K562 (cell line): ENCODE measurements around the gene MEX3C. TPM values are rescaled to one million over a fixed set of nuclear protein-coding genes. Genes with fewer than 3 reads are reported as not detected.

Source experiments
- ATAC-seq: fragments of 200-7000 bp; cut with Tn5 transposase; 3 replicates; pipeline ENCODE4 v1.9.1; 2020; ENCODE audit warnings: moderate library complexity
- BruUV-seq: library from RNA; stranded (reverse); fragments of 400-500 nt; replicated peaks from 2 replicates; lab custom pipeline; 2021; lab: Mats Ljungman, UMichigan
- CTCF ChIA-PET: fragments of 300-600 bp; formaldehyde crosslinking; extraction: SDS; loops from one replicate; lab custom pipeline; 2021; ENCODE audit warnings: low intra/inter-chr PET ratio; lab: Yijun Ruan, JAX
- POLR2A ChIA-PET: fragments of 300-600, 350-650 bp; sonication (Branson Sonifier 250); formaldehyde crosslinking; extraction: SDS; loops from one replicate; lab custom pipeline; 2021; ENCODE audit warnings: antibody characterized with exemption, inconsistent platforms; lab: Yijun Ruan, JAX
- DNase-seq, 4 experiments: peaks; one replicate each; pipeline versions ENCODE4 v3.0.0 to v3.0.0-alpha.2; 2011 to 2018; ENCODE audit warnings: low spot score in 3 of 4, mixed read lengths in 3 of 4; ENCODE audit errors: extremely low read depth in 1 of 4
- FAIRE-seq: peaks from 2 replicates; lab custom pipeline; 2011; peaks lifted over from hg19 to GRCh38; lab: Jason Lieb, UNC
- H2AFZ ChIP-seq: 2 replicates; pipeline ENCODE4 v1.6.0; 2011; ENCODE audit warnings: low read depth, low read length, control low read depth, inconsistent platforms
- H3K27ac ChIP-seq: fragments of 200-600 bp; 3 replicates; pipeline ENCODE4 v1.8.0; 2011; ENCODE audit warnings: low read depth, mild to moderate bottlenecking, control low read depth, inconsistent platforms, low read length, moderate library complexity, mixed read lengths; ENCODE audit errors: extremely low read depth
- H3K27me3 ChIP-seq, 2 experiments: fragments of 300-600 bp in 1 of 2; 2 replicates in 1 of 2; 3 replicates in 1 of 2; pipeline versions ENCODE4 v1.6.0 to v1.8.0; 2011; ENCODE audit warnings: inconsistent platforms in 2 of 2, low read length in 2 of 2, mild to moderate bottlenecking in 1 of 2, mixed read lengths in 1 of 2, moderate library complexity in 1 of 2; ENCODE audit not compliant: control insufficient read depth in 2 of 2, insufficient read depth in 2 of 2
- H3K36me3 ChIP-seq: fragments of 300-600 bp; 3 replicates; pipeline ENCODE4 v1.8.0; 2011; ENCODE audit warnings: mild to moderate bottlenecking, low read length, inconsistent platforms; ENCODE audit not compliant: control insufficient read depth, insufficient read depth
- H3K4me1 ChIP-seq, 2 experiments: fragments of 200-600 bp in 1 of 2; replicated peaks in 1 of 2; 2 replicates in 1 of 2; 3 replicates in 1 of 2; pipeline versions ENCODE4 v1.5.1 to v1.8.0; 2011; ENCODE audit warnings: inconsistent platforms in 2 of 2, low read length in 2 of 2, mild to moderate bottlenecking in 1 of 2, mixed read lengths in 1 of 2, moderate library complexity in 1 of 2; ENCODE audit not compliant: control insufficient read depth in 2 of 2, insufficient read depth in 2 of 2
- H3K4me2 ChIP-seq: 2 replicates; pipeline ENCODE4 v1.6.1; 2011; ENCODE audit warnings: low read length, control low read depth, inconsistent platforms, mixed read lengths; ENCODE audit not compliant: insufficient read depth
- H3K4me3 ChIP-seq: fragments of 200-600 bp; sonication (generic), shearing (Covaris generic); 2 replicates; pipeline ENCODE4 v1.5.1; 2016; ENCODE audit warnings: control low read depth, inconsistent platforms
- H3K79me2 ChIP-seq: fragments of 200-600 bp; 3 replicates; pipeline ENCODE4 v1.8.0; 2011; ENCODE audit warnings: low read length, inconsistent platforms; ENCODE audit not compliant: control insufficient read depth, insufficient read depth
- H3K9ac ChIP-seq, 2 experiments: 2 replicates each; pipeline versions ENCODE4 v1.6.0 to v1.6.1; 2011; ENCODE audit warnings: low read depth in 2 of 2, low read length in 2 of 2, control low read depth in 1 of 2, inconsistent platforms in 1 of 2, mild to moderate bottlenecking in 1 of 2, mixed read lengths in 1 of 2; ENCODE audit not compliant: insufficient read depth in 1 of 2
- H3K9me1 ChIP-seq: one replicate; pipeline ENCODE4 v1.6.0; 2011; ENCODE audit warnings: inconsistent platforms, mild to moderate bottlenecking, low read length, moderate library complexity; ENCODE audit not compliant: control insufficient read depth, insufficient read depth
- H3K9me3 ChIP-seq: replicated peaks from 2 replicates; pipeline ENCODE4 v1.5.1; 2011; ENCODE audit warnings: low read depth, low read length, inconsistent platforms; ENCODE audit not compliant: control insufficient read depth, insufficient read depth
- H4K20me1 ChIP-seq: replicated peaks from 2 replicates; pipeline ENCODE4 v1.6.1; 2011; ENCODE audit warnings: low read length, inconsistent platforms, mixed read lengths; ENCODE audit not compliant: control insufficient read depth, insufficient read depth
- ATF2 ChIP-seq: sonication (generic); formaldehyde crosslinking; IDR thresholded peaks from 2 replicates; pipeline ENCODE4 v1.8.1; 2022; ENCODE audit warnings: missing genetic modification reagents
- HBP1 ChIP-seq: fragments of 450-650 bp; formaldehyde crosslinking; IDR thresholded peaks from 2 replicates; pipeline ENCODE4 v1.4.0; 2022; ENCODE audit warnings: missing genetic modification characterization
- HOMEZ ChIP-seq: fragments of 250-450 bp; sonication (Bioruptor Pico); IDR thresholded peaks from 2 replicates; pipeline ENCODE4 v1.4.0; 2020; ENCODE audit warnings: mild to moderate bottlenecking, moderate library complexity
- MCM3 ChIP-seq: fragments of 450-650 bp; IDR thresholded peaks from 2 replicates; pipeline ENCODE4 v1.6.1; 2016
- PTBP1 ChIP-seq: fragments of 200-400 bp; formaldehyde crosslinking; IDR thresholded peaks from 2 replicates; pipeline ENCODE4 v1.6.1; 2017; ENCODE audit warnings: low read depth, low read length
- SRSF3 ChIP-seq: fragments of 200-400 bp; formaldehyde crosslinking; IDR thresholded peaks from 2 replicates; pipeline ENCODE4 v1.6.1; 2016; ENCODE audit warnings: mild to moderate bottlenecking, low read length, moderate library complexity; ENCODE audit not compliant: insufficient read depth
- ZBTB11 ChIP-seq, 3 experiments: fragments of 200-800 bp in 1 of 3; fragments of 250-450 bp in 1 of 3; fragments of 450-650 bp in 1 of 3; sonication (Bioruptor Pico) in 1 of 3; sonication (Bioruptor generic) in 1 of 3; formaldehyde crosslinking in 1 of 3; IDR thresholded peaks; 2 replicates each; pipeline versions ENCODE4 v1.6.1 to v1.8.0; 2016 to 2022; ENCODE audit warnings: mild to moderate bottlenecking in 2 of 3, missing genetic modification characterization in 2 of 3, missing compliant biosample characterization in 1 of 3, moderate library complexity in 1 of 3
- ZFP36 ChIP-seq: fragments of 150-350 bp; IDR thresholded peaks from 2 replicates; pipeline ENCODE4 v1.6.1; 2018; ENCODE audit warnings: low read length, low read depth; ENCODE audit not compliant: partially characterized antibody
- ZNF124 ChIP-seq: sonication (generic); formaldehyde crosslinking; IDR thresholded peaks from 2 replicates; pipeline ENCODE4 v1.8.1; 2022; ENCODE audit warnings: missing genetic modification reagents
- ZNF165 ChIP-seq: fragments of 250-450 bp; sonication (Bioruptor Pico); IDR thresholded peaks from 2 replicates; pipeline ENCODE4 v1.4.0; 2020; ENCODE audit warnings: borderline replicate concordance
- WGBS: fragments of 100-300 bp; shearing (Covaris generic); methylation state at CpG from one replicate; pipeline ENCODE4 v1.1.6; 2016; ENCODE audit warnings: low coverage, mixed read lengths; ENCODE audit not compliant: insufficient coverage; ENCODE audit errors: missing lambda C conversion rate; 5-methylcytosine and 5-hydroxymethylcytosine counted together
- in situ Hi-C: fragments of 300-500 bp; cut with MboI; formaldehyde crosslinking; loops from 4 replicates; pipeline ENCODE4 v1.15.0; 2018; ENCODE audit warnings: inconsistent platforms, mixed read lengths
- intact Hi-C: fragments of 100-400 bp; cut with micrococcal nuclease; formaldehyde crosslinking; loops from 2 replicates; pipeline ENCODE4 v1.14.2; 2022
- polyA plus RNA-seq, 8 experiments: library from polyadenylated mRNA; depleted of rRNA in 4 of 8; stranded (reverse) in 5 of 8; unstranded in 3 of 8; fragments of >200 nt; fragmentation: Nextera tagmentation in 2 of 8; fragmentation: Illumina TruSeq in 1 of 8; extraction: Ambion mirVana in 2 of 8; extraction: Trizol in 1 of 8; gene quantifications; 2 replicates each; pipeline versions ENCODE4 v1.2.1 to v1.2.3, GENCODE V29; 2011 to 2014; ENCODE audit warnings: inconsistent platforms in 1 of 8, missing spikeins in 1 of 8
- total RNA-seq, 7 experiments: library from RNA; depleted of rRNA in 6 of 7; stranded (reverse); fragments of >200 nt in 6 of 7; fragmentation: Illumina TruSeq in 2 of 7; extraction: Trizol in 2 of 7; gene quantifications; 2 replicates each; pipeline versions ENCODE4 v1.2.1 to v1.2.3, GENCODE V29; 2011 to 2021; ENCODE audit warnings: low replicate concordance in 1 of 7

MEX3C gene
- total and polyA plus RNA-seq, 9 of the 15 experiments (the other 6 are each of a cell fraction or from before 2014, with no cell fraction given): 2.4 to 14.2 (median 10.6) TPM

- TF ChIP-seq ATF2 (CRISPR knock-in tag): no peak
- no peak for TF ChIP-seq ZFP36
Measured at GRCh38 chr18:51165296-51165695, 32.2 kb downstream of the MEX3C start (continued).

- H3K9me3 ChIP-seq: no peaks in the 10 kb centered on the region
- ATAC-seq (no peak), DNase-seq (no peak), FAIRE-seq (no peak)
- BruUV-seq: no TSS peak
- no peak overlapping the region for H2AFZ ChIP-seq
- no peaks in the 10 kb centered on the region for H3K36me3 ChIP-seq
- in situ Hi-C loops: no loop called here
- H3K4me1 ChIP-seq: no peaks in the 10 kb centered on the region; a peak in 1 of 5 replicates
- no peaks in the 10 kb centered on the region for H4K20me1 ChIP-seq
- CTCF ChIA-PET: no interaction called here
- H3K27ac ChIP-seq: no peak overlapping the region
- H3K4me3 ChIP-seq: no peak overlapping the region
- WGBS: no CpG with 5 or more reads among the region's 2 CpGs
- H3K9me1 ChIP-seq: no peaks in the 10 kb centered on the region
- POLR2A ChIA-PET: interaction anchor here (1.1 kb wide), 1 partner anchor 14 kb away, joined by 3 read pairs; no protein-coding TSS in a partner anchor
- H3K9ac ChIP-seq: no peak overlapping the region
- intact Hi-C loops: no loop called here
- H3K4me2 ChIP-seq: no peak overlapping the region
- H3K79me2 ChIP-seq: no peaks in the 10 kb centered on the region
- H3K27me3 ChIP-seq: peaks cover 0 to 11% of the 10 kb centered on the region in 2 experiments; a peak in 2 of 5 replicates
- TF ChIP-seq ZNF124 (no peak), PTBP1 (no peak), MCM3 (no peak), ZNF165 (CRISPR knock-in tag) (no peak), HBP1 (no peak), HOMEZ (no peak), SRSF3 (no peak), ZBTB11 (CRISPR knock-in tag; IDR thresholded peaks at IDR 0.05) (no peak)
Measured at GRCh38 chr18:51164761-51165281, 32.7 kb downstream of the MEX3C start.
